ENCODE measurements around the gene ITCH. TPM values are rescaled to one million over a fixed set of nuclear protein-coding genes. Genes with fewer than 3 reads are reported as not detected.
"Not testable (repeated sequence)": the region's sequence is repeated elsewhere in the genome, so short reads cannot be mapped to it uniquely, and the experiment has no call there.

ITCH gene
- total RNA-seq, 2 experiments from 2014 or later: 42.3 to 45.2 TPM

- intact Hi-C loops (cut with micrococcal nuclease): loop anchor here (5.0 kb wide), 1 partner anchor 39 kb away; no protein-coding TSS in a partner anchor
- CTCF ChIA-PET: not testable (repeated sequence)
Observed at GRCh38 chr20:34367911-34368310, 4.8 kb downstream of the ITCH start.

GRCh38 chr20:34368547-34368946, 5.5 kb downstream of the ITCH start:
- POLR2A ChIA-PET: no interaction called here
- DNase-seq: no peak
- H3K27ac Mint-ChIP-seq: no peak overlapping the region
- H3K4me1 Mint-ChIP-seq (ENCODE audit: low read depth): peaks cover 45% of the 10 kb centered on the region
- intact Hi-C loops (cut with micrococcal nuclease): loop anchor here (5.0 kb wide), 1 partner anchor 39 kb away; no protein-coding TSS in a partner anchor
- H3K9me3 Mint-ChIP-seq: no peaks in the 10 kb centered on the region
- CTCF ChIA-PET: no interaction called here
- H3K36me3 Mint-ChIP-seq: peaks cover 30% of the 10 kb centered on the region
- H3K4me3 Mint-ChIP-seq: no peak overlapping the region
- no peaks in the 10 kb centered on the region for H3K27me3 Mint-ChIP-seq

More at GRCh38 chr20:34367911-34368310, 4.8 kb downstream of the ITCH start:
- H3K27ac Mint-ChIP-seq, H3K4me3 Mint-ChIP-seq, DNase-seq, H3K9me3 Mint-ChIP-seq, H3K27me3 Mint-ChIP-seq, POLR2A ChIA-PET: not testable (repeated sequence)
- Mint-ChIP-seq H3K4me1 (ENCODE audit: low read depth) (peaks cover 43% of the 10 kb centered on the region), H3K36me3 (peaks cover 33% of the 10 kb centered on the region)

- intact Hi-C loops (cut with micrococcal nuclease): loop anchor here (5.0 kb wide), 1 partner anchor 38 kb away; no protein-coding TSS in a partner anchor
- H3K9me3 Mint-ChIP-seq: no peaks in the 10 kb centered on the region
- peaks cover 33% of the 10 kb centered on the region for H3K36me3 Mint-ChIP-seq
- DNase-seq: peak; percentile 34
- no peaks in the 10 kb centered on the region for H3K27me3 Mint-ChIP-seq
- H3K4me3 Mint-ChIP-seq: no peak overlapping the region
- ChIA-PET POLR2A (interaction anchor here (0.6 kb wide), 1 partner anchor 151 kb away, joined by 3 read pairs; no protein-coding TSS in a partner anchor), CTCF (interaction anchor here (0.6 kb wide), 2 partner anchors 13 to 28 kb away, joined by 4 read pairs; no protein-coding TSS in a partner anchor)
- peaks cover 44% of the 10 kb centered on the region for H3K4me1 Mint-ChIP-seq (ENCODE audit: low read depth)
- H3K27ac Mint-ChIP-seq: peak overlapping the region; percentile 13
Observed at GRCh38 chr20:34369265-34369664, 6.2 kb downstream of the ITCH start.

GRCh38 chr20:34370062-34370461, 7.0 kb downstream of the ITCH start:
- Mint-ChIP-seq H3K4me1 (ENCODE audit: low read depth) (peaks cover 43% of the 10 kb centered on the region), H3K4me3 (no peak overlapping the region), H3K36me3 (peaks cover 35% of the 10 kb centered on the region), H3K9me3 (no peaks in the 10 kb centered on the region), H3K27ac (no peak overlapping the region), H3K27me3 (no peaks in the 10 kb centered on the region)
- DNase-seq: no peak
- intact Hi-C loops (cut with micrococcal nuclease): no loop called here
- CTCF ChIA-PET: interaction anchor here (0.6 kb wide), 1 partner anchor 29 kb away, joined by 4 read pairs; no protein-coding TSS in a partner anchor
- POLR2A ChIA-PET: no interaction called here

- H3K27me3 Mint-ChIP-seq: no peaks in the 10 kb centered on the region
- no peaks in the 10 kb centered on the region for H3K9me3 Mint-ChIP-seq
- ChIA-PET CTCF (interaction anchor here (0.7 to 1.7 kb wide), 2 partner anchors 61 to 304 kb away, joined by 4 to 5 read pairs; no protein-coding TSS in a partner anchor), POLR2A (no interaction called here)
- H3K27ac Mint-ChIP-seq: no peak overlapping the region
- peaks cover 30% of the 10 kb centered on the region for H3K36me3 Mint-ChIP-seq
- intact Hi-C loops (cut with micrococcal nuclease): no loop called here
- H3K4me3 Mint-ChIP-seq: no peak overlapping the region
- peaks cover 34% of the 10 kb centered on the region for H3K4me1 Mint-ChIP-seq (ENCODE audit: low read depth)
- DNase-seq: no peak
Observed at GRCh38 chr20:34373445-34373844, 10.4 kb downstream of the ITCH start.

- intact Hi-C loops (cut with micrococcal nuclease): no loop called here
- Mint-ChIP-seq H3K36me3 (peaks cover 26% of the 10 kb centered on the region), H3K9me3 (no peaks in the 10 kb centered on the region), H3K4me3 (no peak overlapping the region), H3K27me3 (no peaks in the 10 kb centered on the region), H3K27ac (no peak overlapping the region), H3K4me1 (ENCODE audit: low read depth) (peaks cover 28% of the 10 kb centered on the region)
- DNase-seq: no peak
- POLR2A ChIA-PET: no interaction called here
- CTCF ChIA-PET: interaction anchor here (1.7 kb wide), 1 partner anchor 62 kb away, joined by 4 read pairs; no protein-coding TSS in a partner anchor
Observed at GRCh38 chr20:34374209-34374760, 11.2 kb downstream of the ITCH start.

- Mint-ChIP-seq H3K27me3 (no peaks in the 10 kb centered on the region), H3K36me3 (peaks cover 16% of the 10 kb centered on the region)
- POLR2A ChIA-PET: interaction anchor here (1.2 kb wide), 1 partner anchor 13 kb away, joined by 6 read pairs; the partner anchor contains the start of gene ITCH
Observed at GRCh38 chr20:34375977-34376430, 12.9 kb downstream of the ITCH start.

GRCh38 chr20:34377072-34377847, 14.2 kb downstream of the ITCH start:
- CTCF ChIA-PET: interaction anchor here (0.9 kb wide), 1 partner anchor 64 kb away, joined by 3 read pairs; no protein-coding TSS in a partner anchor
- H3K36me3 Mint-ChIP-seq: peaks cover 17% of the 10 kb centered on the region
- peak; percentile 24 for DNase-seq
- intact Hi-C loops (cut with micrococcal nuclease): no loop called here
- peaks cover 24% of the 10 kb centered on the region for H3K4me1 Mint-ChIP-seq (ENCODE audit: low read depth)
- H3K9me3 Mint-ChIP-seq: no peaks in the 10 kb centered on the region
- H3K27me3 Mint-ChIP-seq: no peaks in the 10 kb centered on the region
- POLR2A ChIA-PET: interaction anchor here (1.2 kb wide), 1 partner anchor 14 kb away, joined by 6 read pairs; the partner anchor contains the start of gene ITCH
- no peak overlapping the region for H3K4me3 Mint-ChIP-seq
- H3K27ac Mint-ChIP-seq: no peak overlapping the region

More at GRCh38 chr20:34375977-34376430, 12.9 kb downstream of the ITCH start:
- H3K4me3 Mint-ChIP-seq: no peak overlapping the region
- intact Hi-C loops (cut with micrococcal nuclease): no loop called here
- no peak overlapping the region for H3K27ac Mint-ChIP-seq
- peaks cover 24% of the 10 kb centered on the region for H3K4me1 Mint-ChIP-seq (ENCODE audit: low read depth)
- CTCF ChIA-PET: no interaction called here
- no peaks in the 10 kb centered on the region for H3K9me3 Mint-ChIP-seq
- DNase-seq: no peak

- Mint-ChIP-seq H3K27ac (no peak overlapping the region), H3K4me3 (no peak overlapping the region), H3K27me3 (no peaks in the 10 kb centered on the region), H3K4me1 (ENCODE audit: low read depth) (peaks cover 17% of the 10 kb centered on the region), H3K9me3 (no peaks in the 10 kb centered on the region), H3K36me3 (peaks cover 12% of the 10 kb centered on the region)
- CTCF ChIA-PET: no interaction called here
- POLR2A ChIA-PET: no interaction called here
- intact Hi-C loops (cut with micrococcal nuclease): no loop called here
- DNase-seq: no peak
Observed at GRCh38 chr20:34382174-34382573, 19.1 kb downstream of the ITCH start.

- H3K27ac Mint-ChIP-seq; H3K36me3 Mint-ChIP-seq; intact Hi-C loops (cut with micrococcal nuclease); CTCF ChIA-PET; DNase-seq; POLR2A ChIA-PET; H3K9me3 Mint-ChIP-seq; H3K27me3 Mint-ChIP-seq; H3K4me3 Mint-ChIP-seq: not testable (repeated sequence)
- peaks cover 12% of the 10 kb centered on the region for H3K4me1 Mint-ChIP-seq (ENCODE audit: low read depth)
Observed at GRCh38 chr20:34382877-34383455, 19.9 kb downstream of the ITCH start.

GRCh38 chr20:34385464-34385863, 22.4 kb downstream of the ITCH start:
- H3K27me3 Mint-ChIP-seq: no peaks in the 10 kb centered on the region

GRCh38 chr20:34388000-34388399, 24.9 kb downstream of the ITCH start:
- H3K4me1 Mint-ChIP-seq (ENCODE audit: low read depth): peaks cover 36% of the 10 kb centered on the region
- no peaks in the 10 kb centered on the region for H3K27me3 Mint-ChIP-seq
- H3K9me3 Mint-ChIP-seq: no peaks in the 10 kb centered on the region
- no peak overlapping the region for H3K4me3 Mint-ChIP-seq
- ChIA-PET CTCF (interaction anchor here (0.6 to 1.0 kb wide), 3 partner anchors 13 to 288 kb away, joined by 3 to 5 read pairs (median 3); no protein-coding TSS in a partner anchor), POLR2A (no interaction called here)
- no peak for DNase-seq
- intact Hi-C loops (cut with micrococcal nuclease): no loop called here
- H3K27ac Mint-ChIP-seq: no peak overlapping the region
- H3K36me3 Mint-ChIP-seq: peaks cover 14% of the 10 kb centered on the region

More at GRCh38 chr20:34385464-34385863, 22.4 kb downstream of the ITCH start:
- ChIA-PET POLR2A (interaction anchor here (1.4 kb wide), 1 partner anchor 22 kb away, joined by 3 read pairs; the partner anchor contains the start of gene ITCH), CTCF (interaction anchor here (1.8 kb wide), 1 partner anchor 73 kb away, joined by 5 read pairs; no protein-coding TSS in a partner anchor)
- DNase-seq: no peak
- Mint-ChIP-seq H3K9me3 (no peaks in the 10 kb centered on the region), H3K27ac (no peak overlapping the region), H3K36me3 (peaks cover 16% of the 10 kb centered on the region), H3K4me3 (no peak overlapping the region), H3K4me1 (ENCODE audit: low read depth) (peaks cover 27% of the 10 kb centered on the region)
- intact Hi-C loops (cut with micrococcal nuclease): no loop called here
